ENCODE measurements around the gene FHL2.

DNA sequence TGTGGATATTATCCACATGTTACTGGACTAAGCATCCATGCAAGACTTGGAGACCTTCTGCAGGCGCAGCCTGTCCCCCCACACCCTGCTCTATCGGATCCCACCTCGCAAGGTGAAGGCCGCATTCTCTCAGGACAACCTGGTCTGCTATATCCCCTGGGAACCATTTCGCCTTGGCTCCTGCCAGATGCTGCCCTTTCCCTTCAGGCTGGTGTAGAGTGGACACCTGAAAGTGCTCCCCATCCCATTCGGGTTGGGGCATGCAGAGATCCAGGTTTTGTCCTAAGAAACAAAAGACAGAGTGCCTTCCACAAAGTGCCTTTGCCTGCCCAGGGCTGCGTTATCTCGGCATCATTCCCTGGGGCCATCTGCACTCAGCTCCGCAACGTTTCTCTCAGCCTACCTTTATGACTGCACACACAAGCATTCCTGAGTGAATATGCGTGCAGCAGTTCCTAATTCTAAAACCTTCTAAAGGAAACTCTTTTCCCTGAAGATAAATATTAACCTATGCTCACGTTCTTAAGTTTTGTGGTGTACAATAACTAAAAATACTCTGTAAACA lies 20.5 kb downstream of the FHL2 start:
- TF ChIP-seq, protein P1, sequence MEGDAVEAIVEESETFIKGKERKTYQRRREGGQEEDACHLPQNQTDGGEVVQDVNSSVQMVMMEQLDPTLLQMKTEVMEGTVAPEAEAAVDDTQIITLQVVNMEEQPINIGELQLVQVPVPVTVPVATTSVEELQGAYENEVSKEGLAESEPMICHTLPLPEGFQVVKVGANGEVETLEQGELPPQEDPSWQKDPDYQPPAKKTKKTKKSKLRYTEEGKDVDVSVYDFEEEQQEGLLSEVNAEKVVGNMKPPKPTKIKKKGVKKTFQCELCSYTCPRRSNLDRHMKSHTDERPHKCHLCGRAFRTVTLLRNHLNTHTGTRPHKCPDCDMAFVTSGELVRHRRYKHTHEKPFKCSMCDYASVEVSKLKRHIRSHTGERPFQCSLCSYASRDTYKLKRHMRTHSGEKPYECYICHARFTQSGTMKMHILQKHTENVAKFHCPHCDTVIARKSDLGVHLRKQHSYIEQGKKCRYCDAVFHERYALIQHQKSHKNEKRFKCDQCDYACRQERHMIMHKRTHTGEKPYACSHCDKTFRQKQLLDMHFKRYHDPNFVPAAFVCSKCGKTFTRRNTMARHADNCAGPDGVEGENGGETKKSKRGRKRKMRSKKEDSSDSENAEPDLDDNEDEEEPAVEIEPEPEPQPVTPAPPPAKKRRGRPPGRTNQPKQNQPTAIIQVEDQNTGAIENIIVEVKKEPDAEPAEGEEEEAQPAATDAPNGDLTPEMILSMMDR (conservative IDR thresholded peaks at IDR 0.05; ENCODE audit: low read length) = no peak
- no peak for TF ChIP-seq EZH2phosphoT487 (IDR thresholded peaks at IDR 0.05; ENCODE audit: borderline replicate concordance, low read depth, low read length)

All from OCI-LY7 (cell line).